ENCODE measurements around the gene SLCO1C1.

Gene SLCO1C1

GRCh38 chr12:20695232-20695631 lies at the start of gene SLCO1C1:
Gene SLCO1C1, plus strand, starts transcription at chr12:20695332. Its CDS starts 4,245 bp downstream, at chr12:20699577.
- no peak for DNase-seq (ENCODE audit: low read depth)
- H3K4me3 ChIP-seq (ENCODE audit: low read length) = no peak within 1 kb of the TSS
- TF ChIP-seq CTCF (conservative IDR thresholded peaks at IDR 0.05; ENCODE audit: low read length) = no peak

GRCh38 chr12:20646239-20646827 lies 48.8 kb upstream of the SLCO1C1 start:
- peak; percentile 71 for TF ChIP-seq CTCF (conservative IDR thresholded peaks at IDR 0.05; ENCODE audit: low read length)
- no peak overlapping the region for H3K4me3 ChIP-seq (ENCODE audit: low read length)
- DNase-seq (ENCODE audit: low read depth) = peak; percentile 49

DNA sequence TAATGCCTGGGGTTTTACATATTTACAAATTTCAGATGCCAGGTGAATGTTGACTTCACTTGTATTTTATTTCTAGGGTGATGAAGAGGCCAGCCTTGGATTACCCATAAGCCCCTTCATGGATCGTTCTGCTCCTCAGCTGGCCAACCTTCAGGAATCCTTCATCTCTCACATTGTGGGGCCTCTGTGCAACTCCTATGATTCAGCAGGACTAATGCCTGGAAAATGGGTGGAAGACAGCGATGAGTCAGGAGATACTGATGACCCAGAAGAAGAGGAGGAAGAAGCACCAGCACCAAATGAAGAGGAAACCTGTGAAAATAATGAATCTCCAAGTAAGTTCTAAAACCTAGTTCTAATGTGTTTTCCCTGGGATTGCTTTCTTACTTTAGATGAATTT lies 41.3 kb upstream of the SLCO1C1 start:
- H3K4me3 ChIP-seq (ENCODE audit: low read length) = no peak overlapping the region
- TF ChIP-seq CTCF (conservative IDR thresholded peaks at IDR 0.05; ENCODE audit: low read length) = no peak
- no peak for DNase-seq (ENCODE audit: low read depth)

GRCh38 chr12:20656600-20656999 lies 38.5 kb upstream of the SLCO1C1 start:
- no peak for TF ChIP-seq CTCF (conservative IDR thresholded peaks at IDR 0.05; ENCODE audit: low read length)

GRCh38 chr12:20657496-20657895 lies 37.6 kb upstream of the SLCO1C1 start:
- no peak for TF ChIP-seq CTCF (conservative IDR thresholded peaks at IDR 0.05; ENCODE audit: low read length)
- DNase-seq (ENCODE audit: low read depth) = no peak
- no peak overlapping the region for H3K4me3 ChIP-seq (ENCODE audit: low read length)

More at GRCh38 chr12:20656600-20656999, 38.5 kb upstream of the SLCO1C1 start:
- H3K4me3 ChIP-seq (ENCODE audit: low read length) = no peak overlapping the region
- DNase-seq (ENCODE audit: low read depth) = no peak

GRCh38 chr12:20681334-20681733 lies 13.8 kb upstream of the SLCO1C1 start:
- no peak for TF ChIP-seq CTCF (conservative IDR thresholded peaks at IDR 0.05; ENCODE audit: low read length)
- H3K4me3 ChIP-seq (ENCODE audit: low read length) = no peak overlapping the region
- no peak for DNase-seq (ENCODE audit: low read depth)

GRCh38 chr12:20696181-20696905 lies 1.2 kb downstream of the SLCO1C1 start:
- H3K4me3 ChIP-seq (ENCODE audit: low read length) = no peak overlapping the region
- no peak for TF ChIP-seq CTCF (conservative IDR thresholded peaks at IDR 0.05; ENCODE audit: low read length)
- no peak for DNase-seq (ENCODE audit: low read depth)
